ENCODE results near the gene PLEKHA7. TPM values are rescaled to one million over a fixed set of nuclear protein-coding genes. Genes with fewer than 3 reads are reported as not detected.

Gene PLEKHA7
- total and polyA plus RNA-seq, 2 of the 8 experiments (the other 6 are each of a cell fraction or from before 2014, with no cell fraction given), result 11.4 to 25.6 TPM

DNA sequence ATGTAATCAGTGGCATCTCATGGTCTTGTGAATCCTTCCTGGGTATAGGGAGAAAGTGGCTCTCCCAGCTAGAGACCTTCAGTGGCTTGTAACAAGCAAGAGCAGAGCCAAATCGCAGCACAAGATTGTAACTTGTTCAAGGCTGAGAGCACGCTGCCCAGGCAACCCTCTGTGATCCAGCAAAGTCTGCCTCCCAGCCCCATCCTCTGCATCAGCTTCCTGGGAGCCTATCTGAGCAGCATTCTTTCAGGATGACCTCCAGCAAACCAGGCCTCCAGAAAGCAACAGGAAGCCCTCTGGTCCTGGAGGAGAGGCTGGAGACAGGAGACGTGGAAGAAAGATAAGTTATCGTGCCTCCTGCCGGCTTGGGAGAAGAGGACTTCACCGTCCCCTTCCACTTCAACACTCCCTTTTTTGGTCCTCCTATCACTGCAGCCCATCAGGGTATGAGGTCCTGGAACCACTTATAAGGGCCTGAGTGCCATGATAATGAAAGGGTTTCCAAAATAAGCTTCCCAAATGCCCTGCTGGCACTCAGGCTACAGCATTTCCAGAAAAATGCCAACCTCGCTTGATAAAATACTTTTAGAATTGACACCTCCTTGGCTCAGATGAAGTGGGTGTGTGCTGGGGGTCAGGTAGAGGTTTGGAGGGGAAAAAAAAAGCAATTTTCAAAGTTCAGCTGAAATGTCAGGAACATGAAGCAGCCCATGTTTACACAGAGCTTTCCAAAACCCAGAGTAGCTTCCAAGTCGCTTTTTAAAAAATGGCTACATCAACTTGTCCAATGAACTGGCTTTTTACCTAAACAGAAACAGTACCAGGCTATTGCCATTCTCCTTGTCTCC lies 80.2 kb downstream of the PLEKHA7 start:
- H3K18ac ChIP-seq (ENCODE audit: extremely low read depth, low read length), result no peak overlapping the region
- no peak for DNase-seq (ENCODE audit: low read depth in 1 of 2, low spot score in 2 of 2)
- H2BK12ac ChIP-seq (ENCODE audit: low read depth, low read length), result no peak overlapping the region
- no peak overlapping the region for H2BK120ac ChIP-seq (replicated peaks; ENCODE audit: low read depth, low read length)
- H4K5ac ChIP-seq (ENCODE audit: insufficient read length, low read depth, low read length), result no peak overlapping the region
- H4K91ac ChIP-seq (replicated peaks; ENCODE audit: insufficient read length, low read length), result no peak overlapping the region
- H3K4me3 ChIP-seq (ENCODE audit: extremely low read depth in 1 of 4, insufficient read depth in 2 of 4, low read depth in 3 of 4, low read length in 4 of 4), result no peak overlapping the region
- no peaks in the 10 kb centered on the region for H3K79me1 ChIP-seq (ENCODE audit: low read depth, low read length)
- no peak for FAIRE-seq
- POLR2A ChIA-PET (ENCODE audit: partially characterized antibody), result interaction anchor here (1.5 to 1.7 kb wide), 2 partner anchors 10 to 144 kb away, joined by 3 to 4 read pairs; partner anchors contain the start of gene RPS13
- H3K4me1 ChIP-seq (replicated peaks in 1 of 4; ENCODE audit: control insufficient read depth in 3 of 4, insufficient read depth in 4 of 4, low read length in 3 of 4), result peaks cover 0 to 3% (median 0%) of the 10 kb centered on the region in 4 experiments; a peak in 2 of 7 replicates
- no peak overlapping the region for H3K27ac ChIP-seq (ENCODE audit: low read depth, low read length)
- 84% methylated on average over 8 of the region's 8 CpGs; no CpG with 5 or more reads in 1 of the 2 experiments for WGBS, 2 experiments (ENCODE audit: extremely low coverage in 1 of 2, insufficient coverage in 1 of 2, insufficient read length in 1 of 2, insufficient replicate concordance in 2 of 2, low coverage in 1 of 2, low lambda C conversion rate in 2 of 2, missing lambda C conversion rate in 1 of 2)
- H4K20me1 ChIP-seq (replicated peaks in 1 of 2; ENCODE audit: control insufficient read depth in 1 of 2, insufficient read depth in 2 of 2, low read length in 2 of 2), result peaks cover 0 to 6% of the 10 kb centered on the region in 2 experiments
- no peak overlapping the region for H4K8ac ChIP-seq (ENCODE audit: extremely low read depth, insufficient read depth, low read length)
- no peak overlapping the region for H3K14ac ChIP-seq (ENCODE audit: insufficient read length)
- H2BK5ac ChIP-seq (ENCODE audit: low read depth, low read length), result no peak overlapping the region
- no peak overlapping the region for H2BK15ac ChIP-seq (ENCODE audit: low read length)
- CTCF ChIA-PET (ENCODE audit: partially characterized antibody), result interaction anchor here (0.8 to 3.3 kb wide), 11 partner anchors 13 to 174 kb away, joined by 3 to 24 read pairs (median 4); no protein-coding TSS in a partner anchor
- no peak overlapping the region for H3K4ac ChIP-seq (replicated peaks; ENCODE audit: insufficient read length, low read depth, low read length)
- no peaks in the 10 kb centered on the region for H3K27me3 ChIP-seq (replicated peaks in 1 of 4; ENCODE audit: control insufficient read depth in 3 of 4, extremely low read depth in 1 of 4, insufficient read depth in 3 of 4, low read length in 3 of 4)
- no peaks in the 10 kb centered on the region for H3K9me3 ChIP-seq (ENCODE audit: insufficient read depth in 2 of 2, low read depth in 1 of 2, low read length in 1 of 2)
- no peak overlapping the region for H3K56ac ChIP-seq (replicated peaks; ENCODE audit: insufficient read length, low read depth, low read length)
- H3K23me2 ChIP-seq (ENCODE audit: low read depth, low read length), result no peaks in the 10 kb centered on the region
- TF ChIP-seq SIN3A (conservative IDR thresholded peaks at IDR 0.05 in 1 of 2, IDR thresholded peaks at IDR 0.05 in 1 of 2; ENCODE audit: low read depth in 1 of 2, low read length in 2 of 2) (no peak), RNF2 (IDR thresholded peaks at IDR 0.05; ENCODE audit: borderline replicate concordance, low read depth, low read length, missing control alignments, poor library complexity, severe bottlenecking) (no peak), CTBP2 (IDR thresholded peaks at IDR 0.05; ENCODE audit: borderline replicate concordance, insufficient read depth, insufficient read length, low read length) (no peak)
- TF ChIP-seq, protein P1, sequence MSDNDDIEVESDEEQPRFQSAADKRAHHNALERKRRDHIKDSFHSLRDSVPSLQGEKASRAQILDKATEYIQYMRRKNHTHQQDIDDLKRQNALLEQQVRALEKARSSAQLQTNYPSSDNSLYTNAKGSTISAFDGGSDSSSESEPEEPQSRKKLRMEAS (IDR thresholded peaks at IDR 0.05), result no peak
- no peaks in the 10 kb centered on the region; a peak in 1 of 4 replicates for H3K79me2 ChIP-seq (ENCODE audit: control insufficient read depth in 1 of 2, insufficient read depth in 2 of 2, low read length in 2 of 2)
- H2AK5ac ChIP-seq (ENCODE audit: low read depth, low read length), result no peak overlapping the region
- H3K4me2 ChIP-seq (ENCODE audit: insufficient read depth in 1 of 2, low read depth in 2 of 2, low read length in 2 of 2), result no peak overlapping the region
- H3K36me3 ChIP-seq (ENCODE audit: control insufficient read depth in 2 of 4, insufficient read depth in 4 of 4, low read length in 3 of 4), result no peaks in the 10 kb centered on the region
- H3K9ac ChIP-seq (replicated peaks in 1 of 4; ENCODE audit: extremely low read depth in 1 of 4, low read depth in 3 of 4, low read length in 3 of 4), result no peak overlapping the region
- H2AFZ ChIP-seq (ENCODE audit: low read length), result no peak overlapping the region
- no peak overlapping the region for H2BK20ac ChIP-seq (ENCODE audit: low read length)
- no peak overlapping the region for H3K23ac ChIP-seq (ENCODE audit: insufficient read length)
